HEK293 (cell line): ENCODE measurements around the gene RBM39.
"Not testable (repeated sequence)": the region's sequence is repeated elsewhere in the genome, so short reads cannot be mapped to it uniquely, and the experiment has no call there.

Experiments used
- CTCF ChIA-PET: fragments of 350-600 bp; formaldehyde crosslinking; extraction: SDS; loops from one replicate; lab custom pipeline; 2021; ENCODE audit warnings: antibody characterized with exemption; lab: Yijun Ruan, JAX
- POLR2A ChIA-PET: fragments of 300-600 bp; formaldehyde crosslinking; extraction: SDS; loops from one replicate; lab custom pipeline; 2020; ENCODE audit warnings: antibody characterized with exemption, inconsistent platforms; lab: Yijun Ruan, JAX
- H3K27ac ChIP-seq: fragments of 200-500 bp; sonication (Bioruptor generic); 2 replicates; pipeline ENCODE4 v1.5.1; 2014; ENCODE audit warnings: low read depth, low read length, control low read depth, inconsistent platforms; ENCODE audit errors: extremely low read depth
- H3K36me3 ChIP-seq, 2 experiments: fragments of 200-500 bp in 1 of 2; sonication (Bioruptor generic) in 1 of 2; 1 replicate in 1 of 2; 2 replicates in 1 of 2; pipeline ENCODE4 v1.5.1; 2014 to 2017; ENCODE audit warnings: inconsistent platforms in 2 of 2, low read length in 2 of 2; ENCODE audit not compliant: control insufficient read depth in 2 of 2, insufficient read depth in 1 of 2
- H3K4me1 ChIP-seq: fragments of 200-500 bp; sonication (Bioruptor generic); 2 replicates; pipeline ENCODE4 v1.5.1; 2014; ENCODE audit warnings: mild to moderate bottlenecking, low read length, inconsistent platforms; ENCODE audit not compliant: control insufficient read depth, insufficient read depth
- H3K4me3 ChIP-seq: 2 replicates; pipeline ENCODE4 v1.5.1; 2011; ENCODE audit warnings: low read depth, mild to moderate bottlenecking, control low read depth, low read length, moderate library complexity
- H3K9me3 ChIP-seq: fragments of 200-500 bp; sonication (Bioruptor generic); 2 replicates; pipeline ENCODE4 v1.5.1; 2014; ENCODE audit warnings: low read depth, low read length, inconsistent platforms; ENCODE audit not compliant: control insufficient read depth, insufficient read depth
- PATZ1 ChIP-seq: fragments of 450-650 bp; formaldehyde crosslinking; IDR thresholded peaks from 2 replicates; pipeline ENCODE4 v1.5.1; 2016; ENCODE audit warnings: missing biosample characterization, missing genetic modification characterization
- ZNF132 ChIP-seq: fragments of 450-650 bp; formaldehyde crosslinking; IDR thresholded peaks from 2 replicates; pipeline ENCODE4 v1.5.1; 2017; ENCODE audit warnings: missing biosample characterization, missing genetic modification characterization, borderline replicate concordance
- ZNF146 ChIP-seq: fragments of 450-650 bp; formaldehyde crosslinking; IDR thresholded peaks from 2 replicates; pipeline ENCODE4 v1.5.1; 2016; ENCODE audit warnings: missing biosample characterization, missing genetic modification characterization
- ZNF155 ChIP-seq: fragments of 450-650 bp; formaldehyde crosslinking; IDR thresholded peaks from 2 replicates; pipeline ENCODE4 v1.5.1; 2016; ENCODE audit warnings: missing biosample characterization, missing genetic modification characterization
- ZNF221 ChIP-seq: fragments of 450-650 bp; formaldehyde crosslinking; IDR thresholded peaks from 2 replicates; pipeline ENCODE4 v1.5.1; 2017; ENCODE audit warnings: missing biosample characterization, missing genetic modification characterization, borderline replicate concordance
- ZNF311 ChIP-seq: fragments of 450-650 bp; formaldehyde crosslinking; IDR thresholded peaks from 2 replicates; pipeline ENCODE4 v1.5.1; 2017; ENCODE audit warnings: missing biosample characterization, missing genetic modification characterization, borderline replicate concordance
- ZNF449 ChIP-seq: fragments of 450-650 bp; formaldehyde crosslinking; IDR thresholded peaks from 2 replicates; pipeline ENCODE4 v1.5.1; 2017; ENCODE audit warnings: missing biosample characterization, mild to moderate bottlenecking, missing genetic modification characterization, moderate library complexity
- ZNF521 ChIP-seq: fragments of 450-650 bp; formaldehyde crosslinking; IDR thresholded peaks from 2 replicates; pipeline ENCODE4 v1.5.1; 2017; ENCODE audit warnings: missing biosample characterization, mild to moderate bottlenecking, missing genetic modification characterization
- ZNF571 ChIP-seq: fragments of 450-650 bp; formaldehyde crosslinking; IDR thresholded peaks from 2 replicates; pipeline ENCODE4 v1.5.0; 2017; ENCODE audit warnings: missing biosample characterization, missing genetic modification characterization
- TF ChIP-seq, protein P1 (sequence below): fragments of 450-650 bp; formaldehyde crosslinking; IDR thresholded peaks from 2 replicates; pipeline ENCODE4 v1.5.1; 2016; ENCODE audit warnings: missing biosample characterization, missing genetic modification characterization
- TF ChIP-seq, protein P2 (sequence below): fragments of 450-650 bp; formaldehyde crosslinking; IDR thresholded peaks from 2 replicates; pipeline ENCODE4 v1.5.1; 2016; ENCODE audit warnings: missing biosample characterization, missing genetic modification characterization
- TF ChIP-seq, protein P3 (sequence below): fragments of 450-650 bp; formaldehyde crosslinking; IDR thresholded peaks from 2 replicates; pipeline ENCODE4 v1.5.1; 2016; ENCODE audit warnings: missing biosample characterization, missing genetic modification characterization, borderline replicate concordance

Gene RBM39

GRCh38 chr20:35762461-35762860, 20.4 kb upstream of the RBM39 start (continued):
- no peak for TF ChIP-seq PATZ1 (tag by site-specific recombination)
- TF ChIP-seq ZNF146 (tag by site-specific recombination) = no peak

- H3K27ac ChIP-seq, H3K9me3 ChIP-seq, H3K36me3 ChIP-seq, H3K4me3 ChIP-seq, H3K4me1 ChIP-seq, CTCF ChIA-PET: not testable (repeated sequence)
- POLR2A ChIA-PET = interaction anchor here (0.7 to 1.3 kb wide), 2 partner anchors 19 to 1602 kb away, joined by 3 to 9 read pairs; partner anchors contain the start of gene RBM39
Observed at GRCh38 chr20:35761548-35761947, 19.5 kb upstream of the RBM39 start.

- H3K4me3 ChIP-seq = no peak overlapping the region
- CTCF ChIA-PET = interaction anchor here (0.6 kb wide), 1 partner anchor 126 kb away, joined by 3 read pairs; no protein-coding TSS in a partner anchor
- no peaks in the 10 kb centered on the region for H3K9me3 ChIP-seq
- no peak overlapping the region for H3K27ac ChIP-seq
- no peaks in the 10 kb centered on the region for H3K4me1 ChIP-seq
- POLR2A ChIA-PET = interaction anchor here (0.6 kb wide), 1 partner anchor 23 kb away, joined by 4 read pairs; no protein-coding TSS in a partner anchor
- H3K36me3 ChIP-seq = no peaks in the 10 kb centered on the region
- TF ChIP-seq, protein P1, sequence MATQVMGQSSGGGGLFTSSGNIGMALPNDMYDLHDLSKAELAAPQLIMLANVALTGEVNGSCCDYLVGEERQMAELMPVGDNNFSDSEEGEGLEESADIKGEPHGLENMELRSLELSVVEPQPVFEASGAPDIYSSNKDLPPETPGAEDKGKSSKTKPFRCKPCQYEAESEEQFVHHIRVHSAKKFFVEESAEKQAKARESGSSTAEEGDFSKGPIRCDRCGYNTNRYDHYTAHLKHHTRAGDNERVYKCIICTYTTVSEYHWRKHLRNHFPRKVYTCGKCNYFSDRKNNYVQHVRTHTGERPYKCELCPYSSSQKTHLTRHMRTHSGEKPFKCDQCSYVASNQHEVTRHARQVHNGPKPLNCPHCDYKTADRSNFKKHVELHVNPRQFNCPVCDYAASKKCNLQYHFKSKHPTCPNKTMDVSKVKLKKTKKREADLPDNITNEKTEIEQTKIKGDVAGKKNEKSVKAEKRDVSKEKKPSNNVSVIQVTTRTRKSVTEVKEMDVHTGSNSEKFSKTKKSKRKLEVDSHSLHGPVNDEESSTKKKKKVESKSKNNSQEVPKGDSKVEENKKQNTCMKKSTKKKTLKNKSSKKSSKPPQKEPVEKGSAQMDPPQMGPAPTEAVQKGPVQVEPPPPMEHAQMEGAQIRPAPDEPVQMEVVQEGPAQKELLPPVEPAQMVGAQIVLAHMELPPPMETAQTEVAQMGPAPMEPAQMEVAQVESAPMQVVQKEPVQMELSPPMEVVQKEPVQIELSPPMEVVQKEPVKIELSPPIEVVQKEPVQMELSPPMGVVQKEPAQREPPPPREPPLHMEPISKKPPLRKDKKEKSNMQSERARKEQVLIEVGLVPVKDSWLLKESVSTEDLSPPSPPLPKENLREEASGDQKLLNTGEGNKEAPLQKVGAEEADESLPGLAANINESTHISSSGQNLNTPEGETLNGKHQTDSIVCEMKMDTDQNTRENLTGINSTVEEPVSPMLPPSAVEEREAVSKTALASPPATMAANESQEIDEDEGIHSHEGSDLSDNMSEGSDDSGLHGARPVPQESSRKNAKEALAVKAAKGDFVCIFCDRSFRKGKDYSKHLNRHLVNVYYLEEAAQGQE (tag by site-specific recombination) = 0 out of 2 replicates have a peak, but pooled peaks have one; percentile 34
- TF ChIP-seq ZNF155 (tag by site-specific recombination) = no peak
- TF ChIP-seq, all 188 proteins: peak for 1
Observed at GRCh38 chr20:35757098-35757705, 15.1 kb upstream of the RBM39 start.

DNA sequence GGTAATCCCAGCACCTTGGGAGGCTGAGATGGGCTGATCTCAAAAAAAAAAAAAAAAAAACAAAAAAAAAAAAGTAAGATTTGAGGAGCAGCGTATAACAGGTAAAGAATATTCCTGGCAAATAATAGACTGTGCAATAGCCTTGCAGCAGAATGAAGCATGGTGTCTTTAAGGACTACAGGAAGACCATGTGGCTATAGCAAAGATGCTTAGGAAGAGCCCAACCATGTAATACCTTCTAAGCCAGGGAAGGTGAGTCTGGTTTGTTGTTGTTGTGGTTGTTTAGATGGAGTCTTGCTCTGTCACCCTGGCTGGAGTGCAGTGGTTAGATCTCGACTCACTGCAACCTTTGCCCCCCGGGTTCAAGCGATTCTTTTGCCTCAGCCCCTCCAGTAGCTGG, 14.3 kb upstream of the RBM39 start:
- Histone ChIP-seq H3K9me3 (no peaks in the 10 kb centered on the region), H3K27ac (no peak overlapping the region), H3K4me3 (no peak overlapping the region), H3K36me3 (no peaks in the 10 kb centered on the region), H3K4me1 (no peaks in the 10 kb centered on the region)
- ChIA-PET CTCF (interaction anchor here (0.6 kb wide), 1 partner anchor 14 kb away, joined by 3 read pairs; no protein-coding TSS in a partner anchor), POLR2A (no interaction called here)
- TF ChIP-seq ZNF221 (tag by site-specific recombination) = no peak
- TF ChIP-seq ZNF132 (tag by site-specific recombination) = no peak
- peak; percentile 81 for TF ChIP-seq ZNF449 (tag by site-specific recombination)
- TF ChIP-seq, protein P2, sequence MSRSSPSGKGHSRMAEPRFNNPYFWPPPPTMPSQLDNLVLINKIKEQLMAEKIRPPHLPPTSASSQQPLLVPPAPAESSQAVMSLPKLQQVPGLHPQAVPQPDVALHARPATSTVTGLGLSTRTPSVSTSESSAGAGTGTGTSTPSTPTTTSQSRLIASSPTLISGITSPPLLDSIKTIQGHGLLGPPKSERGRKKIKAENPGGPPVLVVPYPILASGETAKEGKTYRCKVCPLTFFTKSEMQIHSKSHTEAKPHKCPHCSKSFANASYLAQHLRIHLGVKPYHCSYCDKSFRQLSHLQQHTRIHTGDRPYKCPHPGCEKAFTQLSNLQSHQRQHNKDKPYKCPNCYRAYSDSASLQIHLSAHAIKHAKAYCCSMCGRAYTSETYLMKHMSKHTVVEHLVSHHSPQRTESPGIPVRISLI = 0 out of 2 replicates have a peak, but pooled peaks have one; percentile 60
- no peak for TF ChIP-seq ZNF521 (tag by site-specific recombination)
- TF ChIP-seq ZNF311 = no peak
- TF ChIP-seq ZNF571 (tag by site-specific recombination) = no peak
- TF ChIP-seq, protein P3, sequence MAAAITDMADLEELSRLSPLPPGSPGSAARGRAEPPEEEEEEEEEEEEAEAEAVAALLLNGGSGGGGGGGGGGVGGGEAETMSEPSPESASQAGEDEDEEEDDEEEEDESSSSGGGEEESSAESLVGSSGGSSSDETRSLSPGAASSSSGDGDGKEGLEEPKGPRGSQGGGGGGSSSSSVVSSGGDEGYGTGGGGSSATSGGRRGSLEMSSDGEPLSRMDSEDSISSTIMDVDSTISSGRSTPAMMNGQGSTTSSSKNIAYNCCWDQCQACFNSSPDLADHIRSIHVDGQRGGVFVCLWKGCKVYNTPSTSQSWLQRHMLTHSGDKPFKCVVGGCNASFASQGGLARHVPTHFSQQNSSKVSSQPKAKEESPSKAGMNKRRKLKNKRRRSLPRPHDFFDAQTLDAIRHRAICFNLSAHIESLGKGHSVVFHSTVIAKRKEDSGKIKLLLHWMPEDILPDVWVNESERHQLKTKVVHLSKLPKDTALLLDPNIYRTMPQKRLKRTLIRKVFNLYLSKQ (tag by site-specific recombination) = no peak
